HG03575 (cell line): Measurements from ENCODE around the gene FCGBP.
"Not testable (repeated sequence)": the region's sequence is repeated elsewhere in the genome, so short reads cannot be mapped to it uniquely, and the experiment has no call there.

Experiments
- ATAC-seq: cut with Tn5 transposase; IDR thresholded peaks from one replicate; pipeline ENCODE4 v1.9.1; 2021; ENCODE audit not compliant: unreplicated experiment, insufficient number of reproducible peaks, low FRiP score; ENCODE audit errors: extremely low read depth

FCGBP gene

DNA sequence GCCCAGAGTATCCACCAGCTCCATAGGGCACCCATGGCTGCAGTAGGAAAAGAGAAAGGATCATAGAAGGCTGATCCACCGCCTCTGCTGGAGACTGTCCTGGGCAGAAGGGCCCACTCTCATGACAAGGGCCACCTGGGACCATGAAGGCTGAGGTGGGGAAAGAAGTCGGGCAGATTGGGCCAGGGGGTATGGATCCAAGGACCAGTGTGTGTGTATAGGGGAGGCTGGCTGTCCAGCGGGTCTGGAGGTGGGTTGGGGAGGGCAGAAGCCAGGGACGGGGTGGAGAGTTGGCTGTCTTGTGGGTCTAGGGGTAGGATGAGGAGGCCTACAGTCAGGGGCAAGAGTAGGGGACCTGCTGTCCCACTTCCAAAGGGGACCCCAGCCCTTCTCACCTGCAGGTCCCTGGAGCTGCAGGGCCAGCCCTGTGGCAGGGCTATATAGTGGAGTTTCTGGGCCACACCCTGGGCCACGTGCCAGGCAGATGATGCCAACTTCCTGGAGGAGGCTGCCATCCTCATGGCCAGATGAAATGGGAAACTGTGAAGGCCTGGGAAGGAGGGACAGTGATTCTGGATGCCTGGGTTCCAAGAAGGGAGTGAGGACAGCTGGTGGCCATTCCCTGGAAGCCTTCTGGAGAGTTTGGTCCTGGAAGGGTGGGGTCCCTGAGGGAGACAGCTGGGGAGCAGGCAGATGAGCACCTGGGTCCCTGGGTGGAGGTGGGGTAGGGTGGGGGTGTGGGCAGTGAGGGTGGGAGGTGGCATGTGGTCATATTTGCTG, at the start of gene FCGBP:
Gene FCGBP, minus strand, starts transcription at position 51 of the 780 bp plus-strand sequence.
- no peak for ATAC-seq

DNA sequence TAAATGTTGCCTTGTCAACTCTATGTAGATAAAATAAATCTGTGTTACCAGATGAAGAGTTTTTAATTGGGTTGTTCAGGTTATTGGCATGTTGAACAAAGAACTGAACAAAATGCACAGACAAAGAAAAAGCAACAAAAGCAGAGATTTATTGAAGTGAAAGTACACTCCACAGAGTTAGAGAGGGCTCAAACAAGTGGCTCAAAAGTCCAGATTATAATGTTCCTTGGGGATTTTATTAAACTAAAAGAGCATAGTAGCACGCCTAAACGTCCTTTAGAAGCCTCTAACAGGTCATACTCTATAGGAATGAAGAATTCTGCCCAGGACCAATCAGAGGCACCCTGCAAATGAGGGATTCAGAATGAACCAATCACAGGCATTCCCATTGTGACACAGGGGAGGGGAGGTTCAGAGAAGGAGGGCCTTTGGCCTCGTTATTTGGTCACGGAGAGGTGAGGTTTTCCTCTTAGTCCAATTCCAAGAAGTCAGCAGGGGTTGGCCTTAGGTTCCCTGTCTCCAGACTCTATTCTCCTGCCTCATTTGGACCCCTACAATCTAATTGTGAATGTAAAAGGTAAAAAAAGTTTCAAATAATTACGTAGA, 49.4 kb upstream of the FCGBP start:
- no peak for ATAC-seq

DNA sequence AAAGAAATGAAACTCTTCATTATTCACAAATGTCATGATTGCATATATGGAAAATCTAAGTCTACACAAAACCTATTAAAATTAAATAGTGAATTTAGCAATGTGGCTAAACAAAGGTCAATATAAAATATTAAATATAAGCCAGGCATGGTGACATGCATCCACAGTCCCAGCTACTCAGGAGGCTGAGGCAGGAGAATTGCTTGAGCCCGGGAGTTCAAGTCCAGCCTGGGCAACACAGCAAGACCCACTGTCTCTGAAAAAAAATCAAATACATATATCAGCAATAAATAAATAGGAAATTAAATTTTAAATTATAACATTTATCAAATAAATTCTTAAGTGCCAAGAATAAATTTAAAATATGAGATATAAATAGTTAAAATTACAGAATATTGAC, 48.4 kb upstream of the FCGBP start:
- no peak for ATAC-seq

DNA sequence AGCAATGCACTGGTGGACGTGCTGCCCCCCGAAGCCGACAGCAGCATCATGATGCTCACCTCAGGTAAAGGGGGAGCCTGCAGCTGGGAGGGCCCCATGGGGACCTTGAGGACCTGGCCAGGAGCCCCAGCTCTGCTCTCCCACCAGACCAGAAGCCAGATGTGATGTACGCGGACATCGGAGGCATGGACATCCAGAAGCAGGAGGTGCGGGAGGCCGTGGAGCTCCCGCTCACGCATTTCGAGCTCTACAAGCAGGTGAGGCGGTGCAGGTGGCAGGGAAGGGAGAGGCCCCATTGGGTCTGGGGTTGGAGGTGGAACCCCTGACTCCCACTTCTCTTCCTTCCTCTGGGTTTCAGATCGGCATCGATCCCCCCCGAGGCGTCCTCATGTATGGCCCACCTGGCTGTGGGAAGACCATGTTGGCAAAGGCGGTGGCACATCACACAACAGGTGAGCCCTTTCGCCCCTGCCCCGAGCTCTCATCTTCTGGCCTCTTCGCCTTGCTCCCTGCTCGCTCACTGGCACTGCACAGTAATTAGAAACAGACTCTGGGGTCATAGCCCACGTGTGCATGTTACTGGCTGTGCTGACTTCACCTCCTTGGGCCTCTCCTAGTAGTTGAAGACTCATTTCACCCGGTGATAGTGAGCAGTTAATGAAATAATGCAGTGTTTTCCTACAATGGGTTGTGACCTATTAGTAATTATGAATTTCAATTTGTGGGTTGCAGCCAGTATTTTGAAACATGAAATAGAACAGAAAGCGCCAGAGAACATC, 40.1 kb upstream of the FCGBP start:
- no peak for ATAC-seq

DNA sequence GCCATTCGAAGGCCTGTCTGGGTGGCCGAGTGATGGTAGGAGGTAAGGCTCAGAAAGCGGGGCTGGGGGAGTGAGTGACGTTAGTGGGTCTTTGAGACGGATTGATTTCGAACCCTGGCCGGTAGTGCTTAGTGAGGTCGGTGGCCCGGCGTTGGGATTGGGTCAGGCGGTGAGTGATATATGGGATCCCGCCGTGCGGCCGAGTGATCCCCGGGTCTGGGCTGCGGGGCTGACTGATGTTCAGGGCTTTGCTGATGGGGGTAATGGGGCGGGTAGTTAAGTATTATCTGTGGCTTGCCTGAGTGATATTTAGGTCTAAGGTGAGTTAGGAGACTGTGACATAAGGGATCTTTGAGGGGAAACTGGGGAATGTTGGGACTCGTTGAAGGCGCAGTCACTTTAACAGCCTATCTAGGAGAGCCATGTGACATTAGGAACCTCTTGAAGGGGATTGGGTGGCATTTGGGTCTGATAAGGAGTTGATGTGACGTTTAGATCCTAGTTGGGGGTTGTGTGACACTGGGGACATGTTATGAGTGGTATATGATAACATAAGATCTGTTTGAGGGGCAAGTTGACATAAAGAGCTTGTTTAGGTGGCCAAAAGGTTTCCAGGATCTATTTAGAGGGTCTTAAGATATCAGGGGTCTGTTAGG, 37.1 kb upstream of the FCGBP start:
- ATAC-seq, result no peak

DNA sequence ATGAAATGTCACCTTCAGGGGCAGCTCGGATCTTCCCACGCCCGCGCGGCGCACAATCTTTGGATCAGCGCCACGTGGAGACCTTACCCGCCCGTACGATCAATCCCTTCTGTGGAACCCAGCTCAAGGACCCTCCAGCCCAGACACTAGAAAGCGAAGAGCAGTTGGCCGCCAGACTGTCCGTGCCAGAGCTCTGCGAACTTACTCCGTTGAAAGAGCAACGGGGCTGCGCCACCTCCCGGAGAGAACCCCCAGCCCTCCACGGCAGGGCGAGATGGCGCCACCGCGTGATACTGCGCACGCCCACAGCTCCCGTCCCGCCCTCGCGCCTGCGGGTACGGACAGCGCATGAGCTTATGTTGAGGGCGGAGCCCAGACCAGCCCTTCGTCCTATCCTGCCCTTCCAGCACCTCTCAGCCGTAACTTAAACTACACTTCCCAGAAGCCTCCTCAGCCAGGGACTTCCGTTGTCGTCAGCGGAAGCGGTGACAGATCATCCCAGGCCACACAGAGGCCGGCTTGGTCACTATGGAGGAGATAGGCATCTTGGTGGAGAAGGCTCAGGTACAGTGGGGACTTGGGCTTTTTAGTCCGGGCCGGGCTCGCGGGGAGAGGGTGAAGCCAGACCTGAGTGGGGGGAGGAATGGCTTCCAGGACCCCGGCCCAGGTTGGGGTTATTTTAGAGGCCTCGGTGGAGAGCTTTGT, 36.4 kb upstream of the FCGBP start, which contains the start of gene PSMC4:
Gene PSMC4, plus strand, starts transcription at position 491 of the 705 bp plus-strand sequence. Its CDS starts 38 bp downstream, at position 529.
- peak; percentile 80 for ATAC-seq

DNA sequence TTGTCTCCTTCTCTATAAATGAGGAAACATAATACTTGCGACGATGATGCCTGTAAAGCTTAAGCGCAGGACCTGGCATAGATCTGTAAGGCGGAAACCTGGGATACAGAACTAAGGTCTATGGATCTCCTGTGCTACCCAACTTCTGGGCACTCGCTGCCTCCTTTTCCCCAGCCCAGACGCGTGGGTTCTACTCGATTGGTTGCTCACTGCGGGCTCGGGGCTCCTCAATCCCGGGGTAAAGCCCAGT, 35.9 kb upstream of the FCGBP start:
- ATAC-seq, result no peak

DNA sequence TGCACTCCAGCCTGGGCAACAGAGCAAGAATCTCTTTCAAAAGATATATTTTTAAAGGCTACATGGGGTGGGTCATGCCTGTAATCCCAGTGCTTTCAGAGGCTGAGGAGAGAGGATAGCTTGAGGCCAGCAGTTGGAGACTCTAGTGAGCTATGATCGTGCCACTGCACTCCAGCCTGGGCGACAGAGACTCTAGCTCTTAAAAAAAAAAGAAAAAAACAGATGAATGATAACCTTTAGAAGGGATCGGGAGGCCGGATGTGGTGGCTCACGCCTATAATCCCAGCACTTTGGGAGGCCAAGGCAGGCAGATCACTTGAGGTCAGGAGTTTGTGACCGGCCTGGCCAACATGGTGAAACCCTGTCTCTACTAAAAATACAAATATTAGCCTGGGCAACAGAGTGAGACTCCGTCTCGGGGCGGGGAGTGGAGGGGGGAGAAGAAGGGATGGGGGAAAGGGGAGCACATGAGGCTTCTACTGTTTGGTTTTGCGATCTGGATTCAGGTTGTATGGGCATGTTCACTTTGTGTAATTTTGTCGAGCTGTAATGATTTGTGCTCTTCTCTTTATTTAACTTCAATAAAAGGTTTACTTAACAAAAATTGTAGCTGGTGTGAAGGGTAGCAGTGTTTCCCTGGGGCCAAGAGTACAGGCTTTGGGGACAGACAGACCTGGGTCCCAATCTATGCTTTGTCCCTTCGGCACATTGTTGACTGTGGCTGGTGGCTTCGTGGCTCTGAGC, 35.4 kb upstream of the FCGBP start:
- ATAC-seq, result no peak

DNA sequence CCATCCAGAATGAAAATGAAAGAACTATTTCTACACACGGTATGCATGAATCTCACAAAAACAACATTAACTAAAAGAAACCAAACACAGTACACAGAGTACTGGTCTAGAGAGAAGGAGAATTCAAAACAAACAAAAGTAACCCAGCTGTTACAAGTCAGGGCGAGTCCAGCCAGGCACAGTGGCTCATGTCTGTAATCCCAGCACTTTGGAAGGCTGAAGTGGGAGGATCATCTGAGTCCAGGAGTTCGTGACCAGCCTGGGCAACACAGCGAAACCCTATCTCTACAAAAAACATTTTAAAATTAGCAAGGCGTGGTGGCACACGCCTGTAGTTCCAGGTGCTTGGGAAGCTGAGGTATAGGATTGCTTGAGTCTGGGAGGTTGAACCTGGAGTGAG, 34.8 kb upstream of the FCGBP start:
- ATAC-seq, result no peak

DNA sequence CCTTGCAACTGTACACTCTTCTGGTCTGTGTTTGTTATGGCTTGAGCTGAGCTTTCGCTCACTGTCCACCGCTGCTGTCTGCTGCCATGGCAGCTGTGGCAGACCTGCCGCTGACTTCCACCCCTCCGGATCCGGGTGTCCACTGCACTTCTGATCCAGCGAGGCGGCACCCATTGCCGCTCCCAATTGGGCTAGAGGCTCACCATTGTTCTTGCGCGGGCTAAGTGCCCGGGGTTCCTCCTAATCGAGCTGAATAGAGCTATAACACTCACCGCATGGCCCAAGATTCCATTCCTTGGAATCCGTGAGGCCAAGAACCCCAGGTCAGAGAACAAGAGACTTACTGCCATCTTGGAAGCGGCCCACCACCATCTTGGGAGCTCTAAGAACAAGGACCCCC, 34.4 kb upstream of the FCGBP start:
- no peak for ATAC-seq

DNA sequence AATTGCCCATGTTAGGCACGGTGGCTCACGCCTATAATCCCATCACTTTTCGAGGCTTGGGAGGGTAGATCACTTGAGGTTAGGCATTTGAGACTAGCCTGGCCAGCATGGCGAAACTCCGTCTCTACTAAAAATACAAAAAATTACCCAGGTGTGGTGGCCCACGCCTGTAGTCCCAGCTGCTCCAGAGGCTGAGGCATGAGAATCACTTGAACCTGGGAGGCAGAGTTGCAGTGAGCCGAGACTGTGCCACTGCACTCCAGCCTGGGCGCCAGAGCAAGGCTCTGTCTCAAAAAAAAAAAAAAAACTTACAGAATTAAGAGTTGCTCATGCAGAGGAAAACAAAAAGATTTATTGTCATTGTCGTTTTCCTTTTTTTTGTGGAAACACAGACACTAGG, 33.1 kb upstream of the FCGBP start:
- no peak for ATAC-seq

DNA sequence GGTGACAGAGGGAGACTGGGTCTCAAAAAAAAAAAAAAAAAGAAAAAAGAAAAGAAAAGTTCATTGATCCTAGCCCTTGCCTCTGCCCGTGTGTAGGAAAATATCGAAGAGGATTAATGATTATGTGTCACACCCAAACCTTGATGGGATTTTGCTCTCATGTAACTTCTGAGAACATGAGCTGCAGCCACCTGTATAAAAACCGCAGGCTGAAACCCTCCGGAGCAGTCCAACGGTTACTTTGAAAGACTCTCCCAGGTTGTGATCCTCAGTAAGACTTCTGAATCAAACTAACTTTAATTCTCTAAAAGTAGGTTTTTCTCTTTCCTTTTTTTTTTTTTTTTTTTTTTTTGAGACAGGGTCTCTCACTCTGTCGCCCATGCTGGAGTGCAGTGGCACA, 32.2 kb upstream of the FCGBP start:
- ATAC-seq, result no peak

DNA sequence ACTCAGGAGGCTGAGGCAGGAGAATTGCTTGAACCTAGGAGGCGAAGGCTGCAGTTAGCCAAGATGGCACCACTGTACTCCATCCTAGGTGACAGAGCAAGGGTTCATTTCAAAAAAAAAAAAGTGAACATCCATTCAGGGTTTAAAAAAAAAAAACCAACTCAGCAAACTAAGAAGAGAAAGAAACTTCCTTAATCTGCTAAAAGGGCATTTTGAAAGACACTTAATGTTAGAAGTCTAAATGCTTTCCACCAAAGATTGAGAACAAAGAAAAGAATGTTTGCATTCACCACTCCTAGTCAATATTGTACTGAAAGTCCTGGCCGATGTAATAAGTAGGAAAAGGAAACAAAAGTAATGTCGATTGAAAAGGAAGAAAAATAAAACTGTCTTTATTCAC, 29.5 kb upstream of the FCGBP start:
- no peak for ATAC-seq

DNA sequence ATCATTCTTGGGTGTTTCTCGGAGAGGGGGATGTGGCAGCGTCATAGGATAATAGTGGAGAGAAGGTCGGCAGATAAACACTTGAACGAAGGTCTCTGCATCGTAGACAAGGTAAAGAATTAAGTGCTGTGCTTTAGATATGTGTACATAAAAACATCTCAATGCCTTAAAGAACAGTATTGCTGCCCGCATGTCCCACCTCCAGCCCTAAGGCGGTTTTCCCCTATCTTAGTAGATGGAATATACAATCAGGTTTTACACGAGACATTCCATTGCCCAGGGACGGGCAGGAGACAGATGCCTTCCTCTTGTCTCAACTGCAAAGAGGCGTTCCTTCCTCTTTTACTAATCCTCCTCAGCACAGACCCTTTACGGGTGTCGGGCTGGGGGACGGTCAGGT, 25.0 kb upstream of the FCGBP start:
- not testable (repeated sequence) for ATAC-seq

DNA sequence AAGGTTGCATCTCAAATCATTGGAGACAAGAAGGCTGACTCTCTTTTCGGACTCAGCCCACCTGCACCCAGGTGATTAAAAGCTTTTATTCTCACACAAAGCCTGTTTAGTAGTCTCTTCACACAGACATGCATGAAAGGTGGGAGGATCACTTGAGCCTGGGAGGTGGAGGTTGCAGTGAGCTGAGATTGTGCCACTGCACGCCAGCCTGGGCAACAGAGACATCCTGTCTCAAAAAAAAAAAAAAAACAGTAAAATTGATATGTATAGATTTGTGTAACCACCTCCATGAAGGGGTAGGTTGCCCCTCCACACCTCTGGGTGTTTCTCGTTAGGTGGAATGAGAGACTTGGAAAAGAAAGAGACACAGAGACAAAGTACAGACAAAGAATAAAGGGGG, 24.5 kb upstream of the FCGBP start:
- ATAC-seq, result not testable (repeated sequence)

DNA sequence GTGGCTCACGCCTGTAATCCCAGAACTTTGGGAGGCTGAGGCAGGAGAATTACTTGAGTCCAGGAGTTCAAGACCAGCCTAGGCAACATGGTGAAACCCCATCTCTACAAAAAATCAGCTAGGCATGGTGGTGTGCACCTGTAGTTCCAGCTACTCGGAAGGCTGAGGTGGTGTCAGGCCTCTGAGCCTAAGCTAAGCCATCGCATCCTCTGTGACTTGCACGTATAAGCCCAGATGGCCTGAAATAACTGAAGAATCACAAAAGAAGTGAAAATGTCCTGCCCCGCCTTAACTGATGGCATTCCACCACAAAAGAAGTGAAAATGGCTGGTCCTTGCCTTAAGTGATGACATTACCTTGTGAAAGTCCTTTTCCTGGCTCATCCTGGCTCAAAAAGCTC, 23.5 kb upstream of the FCGBP start:
- not testable (repeated sequence) for ATAC-seq

DNA sequence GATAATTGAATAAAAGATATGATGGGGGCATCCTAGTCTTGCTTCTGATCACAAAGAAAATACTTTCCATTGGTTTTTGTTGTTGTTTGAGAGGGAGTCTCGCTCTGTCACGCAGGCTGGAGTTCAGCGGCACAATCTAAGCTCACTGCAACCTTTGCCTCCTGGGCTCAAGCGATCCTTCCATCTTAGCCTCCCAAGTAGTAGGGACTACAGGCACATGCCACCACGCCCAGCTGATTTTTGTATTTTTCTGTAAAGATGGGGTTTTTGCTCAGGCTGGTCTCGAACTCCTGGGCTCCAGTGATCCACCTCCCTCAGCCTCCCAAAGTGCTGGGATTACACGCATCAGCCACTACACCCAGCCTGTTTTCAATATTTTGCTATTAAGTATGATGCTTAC, 19.5 kb upstream of the FCGBP start:
- ATAC-seq, result no peak

DNA sequence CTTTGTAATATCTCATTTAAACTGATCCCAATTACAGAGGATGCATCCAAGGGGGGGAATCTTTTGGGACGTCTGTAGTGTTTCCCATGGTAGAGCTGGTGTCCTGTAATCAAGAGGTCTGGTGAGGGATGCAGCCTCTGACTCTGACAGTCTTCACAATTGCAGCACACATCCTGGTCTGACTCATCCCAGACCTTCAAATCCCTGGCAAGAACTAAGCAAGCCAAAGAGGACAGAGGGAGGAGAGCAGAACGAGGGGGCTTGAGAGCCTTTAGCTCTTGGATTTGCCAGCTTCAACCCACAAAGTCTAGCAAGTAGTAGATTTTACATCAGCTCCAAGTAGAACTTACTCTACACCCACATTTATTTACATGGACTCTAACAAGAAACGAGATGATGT, 17.3 kb upstream of the FCGBP start:
- ATAC-seq, result no peak
